Vagina (tissue), 2 donors: ENCODE measurements around the gene CD81. TPM values are rescaled to one million over a fixed set of nuclear protein-coding genes. Genes with fewer than 3 reads are reported as not detected.

Experiments used
- DNase-seq, 2 donors: peaks; one replicate each; pipeline ENCODE4 v3.0.0-alpha.2; 2017; ENCODE audit errors: extremely low spot score in 2 of 2
- H3K27ac ChIP-seq: fragments of 200-600 bp; sonication (generic); one replicate; pipeline ENCODE4 v1.5.1; 2019
- H3K27me3 ChIP-seq: fragments of 200-600 bp; sonication (generic); one replicate; pipeline ENCODE4 v1.5.1; 2019
- H3K36me3 ChIP-seq, 2 donors: fragments of 200-600 bp; sonication (generic); one replicate each; pipeline ENCODE4 v1.5.1; 2017 to 2019
- H3K4me1 ChIP-seq: fragments of 200-600 bp; sonication (generic); one replicate; pipeline ENCODE4 v1.5.1; 2019
- H3K4me3 ChIP-seq, 2 donors: fragments of 200-600 bp; sonication (generic); 1 replicate in 1 of 2; 2 replicates in 1 of 2; pipeline ENCODE4 v1.5.1; 2016 to 2019
- H3K9me3 ChIP-seq: fragments of 200-600 bp; sonication (generic); one replicate; pipeline ENCODE4 v1.5.1; 2019
- POLR2A ChIP-seq, 2 donors: fragments of 450-650 bp; IDR thresholded peaks; one replicate each; pipeline ENCODE4 v1.6.1; 2017; ENCODE audit warnings: antibody characterized with exemption in 2 of 2, mild to moderate bottlenecking in 2 of 2, moderate library complexity in 2 of 2
- POLR2AphosphoS5 ChIP-seq, 2 donors: sonication (generic); formaldehyde crosslinking; IDR thresholded peaks; one replicate each; pipeline ENCODE4 v1.9.0; 2017; ENCODE audit warnings: antibody characterized with exemption in 2 of 2, mild to moderate bottlenecking in 2 of 2, low read depth in 1 of 2; ENCODE audit not compliant: insufficient read depth in 1 of 2
- intact Hi-C: fragments of 100-400 bp; cut with DNase I; formaldehyde crosslinking; loops from one replicate; pipeline ENCODE4 v1.15.1; 2023
- total RNA-seq: library from RNA; depleted of rRNA; stranded (reverse); fragments of >200 nt; gene quantifications from one replicate; pipeline ENCODE4 v1.2.3, GENCODE V29; 2016
- TF ChIP-seq, protein P1 (sequence below), 3 experiments: fragments of 450-650 bp in 2 of 3; fragments of 200-600 bp in 1 of 3; sonication (generic) in 1 of 3; IDR thresholded peaks; one replicate each; pipeline ENCODE4 v1.5.1; 2017 to 2019; ENCODE audit warnings: antibody characterized with exemption in 3 of 3, mild to moderate bottlenecking in 2 of 3, moderate library complexity in 2 of 3

CD81 gene
- total RNA-seq, 1 donor from 2014 or later: 526 TPM

DNA sequence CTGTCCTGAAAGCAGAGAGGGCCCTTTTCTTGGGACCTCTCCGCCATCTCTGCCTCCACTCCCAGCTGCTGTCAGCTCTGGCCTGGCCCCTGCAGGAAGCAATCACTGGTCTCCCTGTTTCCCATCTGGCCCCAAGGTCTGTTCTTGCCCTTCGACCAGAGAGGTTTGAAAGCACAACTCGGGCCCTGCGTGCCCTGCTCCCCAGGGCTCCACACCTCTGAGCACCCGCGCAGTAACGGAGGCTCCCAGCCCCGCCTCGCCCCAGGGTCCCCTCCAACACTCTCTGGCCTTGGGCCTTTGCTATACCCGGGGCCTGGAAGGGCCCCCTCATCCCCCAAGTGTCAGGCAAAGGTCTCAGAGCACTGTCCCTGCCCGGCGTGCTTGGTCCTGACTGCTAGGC lies 7.8 kb upstream of the CD81 start:
- H3K27me3 ChIP-seq: no peaks in the 10 kb centered on the region
- peaks cover 4% of the 10 kb centered on the region for H3K4me1 ChIP-seq
- H3K9me3 ChIP-seq: no peaks in the 10 kb centered on the region
- DNase-seq: no peak
- intact Hi-C loops: no loop called here
- no peaks in the 10 kb centered on the region for H3K36me3 ChIP-seq
- H3K4me3 ChIP-seq: no peak overlapping the region
- no peak overlapping the region for H3K27ac ChIP-seq
- TF ChIP-seq POLR2A (IDR thresholded peaks at IDR 0.05) (no peak), POLR2AphosphoS5 (IDR thresholded peaks at IDR 0.05; ENCODE audit: insufficient read depth in 1 of 2, low read depth in 1 of 2) (no peak)
- TF ChIP-seq, protein P1, sequence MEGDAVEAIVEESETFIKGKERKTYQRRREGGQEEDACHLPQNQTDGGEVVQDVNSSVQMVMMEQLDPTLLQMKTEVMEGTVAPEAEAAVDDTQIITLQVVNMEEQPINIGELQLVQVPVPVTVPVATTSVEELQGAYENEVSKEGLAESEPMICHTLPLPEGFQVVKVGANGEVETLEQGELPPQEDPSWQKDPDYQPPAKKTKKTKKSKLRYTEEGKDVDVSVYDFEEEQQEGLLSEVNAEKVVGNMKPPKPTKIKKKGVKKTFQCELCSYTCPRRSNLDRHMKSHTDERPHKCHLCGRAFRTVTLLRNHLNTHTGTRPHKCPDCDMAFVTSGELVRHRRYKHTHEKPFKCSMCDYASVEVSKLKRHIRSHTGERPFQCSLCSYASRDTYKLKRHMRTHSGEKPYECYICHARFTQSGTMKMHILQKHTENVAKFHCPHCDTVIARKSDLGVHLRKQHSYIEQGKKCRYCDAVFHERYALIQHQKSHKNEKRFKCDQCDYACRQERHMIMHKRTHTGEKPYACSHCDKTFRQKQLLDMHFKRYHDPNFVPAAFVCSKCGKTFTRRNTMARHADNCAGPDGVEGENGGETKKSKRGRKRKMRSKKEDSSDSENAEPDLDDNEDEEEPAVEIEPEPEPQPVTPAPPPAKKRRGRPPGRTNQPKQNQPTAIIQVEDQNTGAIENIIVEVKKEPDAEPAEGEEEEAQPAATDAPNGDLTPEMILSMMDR (IDR thresholded peaks at IDR 0.05): no peak

DNA sequence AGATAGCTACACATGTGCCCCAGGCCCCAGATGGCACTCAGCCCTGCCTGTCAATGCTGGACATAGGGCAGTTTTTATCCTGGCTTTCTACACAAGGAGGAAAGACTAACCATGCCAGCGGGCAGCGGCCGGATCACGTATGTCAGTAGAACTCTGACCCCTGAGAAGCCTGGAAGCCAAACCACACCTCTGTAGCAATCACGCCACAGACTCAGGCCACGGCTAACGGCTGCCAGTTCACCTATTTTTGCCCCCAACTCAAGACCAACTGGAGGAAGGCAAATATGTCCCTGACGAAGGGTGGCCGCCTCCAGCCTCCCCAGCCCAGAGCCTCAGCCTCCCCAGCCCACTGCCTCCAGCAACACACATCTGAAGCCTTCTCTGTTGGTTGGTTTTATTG lies 7.2 kb upstream of the CD81 start:
- Histone ChIP-seq H3K36me3 (no peaks in the 10 kb centered on the region), H3K9me3 (no peaks in the 10 kb centered on the region), H3K27me3 (no peaks in the 10 kb centered on the region), H3K27ac (no peak overlapping the region), H3K4me3 (no peak overlapping the region), H3K4me1 (peaks cover 4% of the 10 kb centered on the region)
- intact Hi-C loops: no loop called here
- DNase-seq: no peak
- TF ChIP-seq POLR2AphosphoS5 (IDR thresholded peaks at IDR 0.05; ENCODE audit: insufficient read depth in 1 of 2, low read depth in 1 of 2): no peak

DNA sequence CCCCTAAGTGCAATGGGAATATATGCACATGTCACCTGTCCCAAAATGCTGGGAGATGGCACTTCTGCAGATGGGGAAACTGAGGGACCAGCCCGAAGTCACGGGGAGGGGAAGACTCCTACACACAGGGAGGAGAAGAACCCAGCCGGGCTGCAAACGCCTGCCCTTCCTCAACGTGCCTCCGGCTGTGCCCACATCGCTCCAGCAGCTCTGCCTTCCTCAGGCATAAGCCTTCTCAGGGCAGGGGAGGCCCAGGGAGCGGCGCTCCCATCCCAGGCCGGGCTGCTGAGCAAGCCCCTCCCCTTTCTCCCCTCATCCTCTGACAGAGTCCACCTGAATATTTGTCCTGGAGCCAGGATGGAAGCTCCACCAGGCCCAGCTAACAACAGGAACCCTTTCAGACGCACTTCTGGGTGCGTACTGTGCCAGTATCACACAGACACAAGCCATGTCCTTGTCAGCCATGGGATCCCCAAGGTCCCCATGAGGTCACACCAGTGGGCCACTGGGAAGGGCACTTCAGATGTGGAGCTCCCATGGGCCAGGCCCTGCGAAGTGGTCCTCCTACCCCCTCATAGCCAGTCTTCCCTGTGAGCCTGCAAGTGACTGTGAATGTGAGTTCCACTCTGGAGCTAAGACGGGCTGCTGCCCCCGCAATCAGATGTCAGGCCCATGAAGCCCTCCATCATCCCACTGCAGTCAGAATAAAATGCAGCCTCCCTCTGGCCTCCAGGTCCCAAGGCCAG lies 2.5 kb upstream of the CD81 start:
- no peaks in the 10 kb centered on the region for H3K27me3 ChIP-seq
- TF ChIP-seq POLR2AphosphoS5 (IDR thresholded peaks at IDR 0.05; ENCODE audit: insufficient read depth in 1 of 2, low read depth in 1 of 2) (no peak), POLR2A (IDR thresholded peaks at IDR 0.05) (no peak)
- TF ChIP-seq, protein P1 (IDR thresholded peaks at IDR 0.05): no peak
- H3K9me3 ChIP-seq: no peaks in the 10 kb centered on the region
- intact Hi-C loops: loop anchor here (5.0 kb wide), 1 partner anchor 57 kb away; no protein-coding TSS in a partner anchor
- H3K4me3 ChIP-seq: no peak overlapping the region
- no peak for DNase-seq
- H3K27ac ChIP-seq: no peak overlapping the region
- H3K36me3 ChIP-seq: no peaks in the 10 kb centered on the region
- peaks cover 24% of the 10 kb centered on the region for H3K4me1 ChIP-seq

DNA sequence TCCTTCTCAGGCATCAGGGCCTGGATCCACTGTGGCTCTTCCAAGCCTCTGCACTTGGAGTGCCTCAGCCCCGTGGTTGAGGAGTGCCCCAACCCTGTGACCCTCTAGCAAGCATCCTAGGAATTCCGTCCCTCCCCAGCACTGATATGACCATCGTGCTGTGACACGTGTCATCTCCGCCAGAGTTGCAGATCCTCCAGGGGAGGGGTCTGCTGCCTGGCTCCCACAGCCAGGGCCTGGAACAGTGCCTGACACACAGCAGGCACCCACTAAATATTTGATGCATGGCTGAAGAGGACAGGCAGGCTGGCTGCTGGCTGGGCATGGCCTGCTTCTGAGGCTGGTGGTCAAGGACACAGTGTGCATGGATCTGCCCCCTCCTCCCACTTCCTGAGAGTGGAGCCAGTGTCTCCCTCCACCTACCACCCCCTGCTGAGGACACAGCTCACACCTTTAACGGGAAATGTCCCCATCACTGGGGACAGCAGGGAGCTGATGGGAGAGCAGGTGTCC lies 1.7 kb upstream of the CD81 start:
- Histone ChIP-seq H3K9me3 (no peaks in the 10 kb centered on the region), H3K4me1 (peaks cover 32% of the 10 kb centered on the region), H3K36me3 (no peaks in the 10 kb centered on the region), H3K27ac (no peak overlapping the region), H3K27me3 (no peaks in the 10 kb centered on the region), H3K4me3 (no peak overlapping the region)
- intact Hi-C loops: loop anchor here (5.0 kb wide), 1 partner anchor 58 kb away; no protein-coding TSS in a partner anchor
- TF ChIP-seq, protein P1 (IDR thresholded peaks at IDR 0.05): no peak
- TF ChIP-seq POLR2A (IDR thresholded peaks at IDR 0.05) (no peak), POLR2AphosphoS5 (IDR thresholded peaks at IDR 0.05; ENCODE audit: insufficient read depth in 1 of 2, low read depth in 1 of 2) (no peak)
- DNase-seq: no peak

DNA sequence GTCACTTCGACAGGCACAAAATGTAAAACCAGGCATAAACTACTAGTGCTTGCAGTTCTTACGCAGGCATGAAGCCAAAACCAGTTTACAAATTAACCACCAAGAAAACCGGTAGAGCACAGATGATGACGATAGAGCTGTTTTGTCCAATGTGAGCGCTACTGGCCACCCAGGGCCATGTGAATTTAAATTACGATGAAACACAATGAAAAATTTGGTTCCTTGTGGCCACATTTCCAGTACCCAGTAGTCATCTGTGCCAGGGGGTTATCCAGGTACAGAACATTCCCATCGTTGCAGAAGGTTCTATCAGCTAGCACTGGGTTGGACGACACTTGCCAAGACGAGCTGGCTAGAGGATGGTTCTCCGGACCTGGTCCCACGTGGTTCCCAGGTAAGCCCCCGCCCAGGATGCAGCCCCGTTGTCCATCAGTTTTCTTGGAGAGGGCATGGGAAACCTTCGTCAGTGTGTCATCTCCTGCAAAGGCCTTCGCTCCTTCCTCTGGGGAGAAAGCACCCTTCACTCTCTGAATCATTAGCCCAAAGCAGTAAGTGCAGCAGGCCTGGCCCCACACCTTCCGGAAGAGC lies 1.1 kb upstream of the CD81 start:
- Histone ChIP-seq H3K27ac (no peak overlapping the region), H3K9me3 (no peaks in the 10 kb centered on the region), H3K36me3 (no peaks in the 10 kb centered on the region), H3K4me3 (no peak overlapping the region), H3K4me1 (peaks cover 38% of the 10 kb centered on the region), H3K27me3 (no peaks in the 10 kb centered on the region)
- no peak for DNase-seq
- TF ChIP-seq POLR2AphosphoS5 (IDR thresholded peaks at IDR 0.05; ENCODE audit: insufficient read depth in 1 of 2, low read depth in 1 of 2): no peak
- TF ChIP-seq POLR2A (IDR thresholded peaks at IDR 0.05): no peak
- TF ChIP-seq, protein P1 (IDR thresholded peaks at IDR 0.05): no peak
- intact Hi-C loops: loop anchor here (5.0 kb wide), 1 partner anchor 59 kb away; no protein-coding TSS in a partner anchor
